Osteoblast (primary cell): ENCODE data around the gene MTARC2. TPM values are rescaled to one million over a fixed set of nuclear protein-coding genes. Genes with fewer than 3 reads are reported as not detected.

Source experiments
- DNase-seq: peaks from one replicate; pipeline ENCODE4 v3.0.0; 2011; ENCODE audit warnings: low spot score, mixed read lengths; ENCODE audit not compliant: insufficient read length; ENCODE audit errors: missing footprints
- H2AFZ ChIP-seq: 2 replicates; pipeline ENCODE4 v1.6.0; 2011; ENCODE audit warnings: mild to moderate bottlenecking, low read length
- H3K27ac ChIP-seq: 2 replicates; pipeline ENCODE4 v1.5.1; 2011; ENCODE audit warnings: mild to moderate bottlenecking, low read depth, low read length, moderate library complexity
- H3K27me3 ChIP-seq: 2 replicates; pipeline ENCODE4 v1.6.0; 2012; ENCODE audit warnings: mild to moderate bottlenecking, control low read depth, inconsistent platforms, low read length, moderate library complexity; ENCODE audit not compliant: insufficient read depth
- H3K36me3 ChIP-seq: 2 replicates; pipeline ENCODE4 v1.5.1; 2011; ENCODE audit warnings: mild to moderate bottlenecking, low read length, control low read depth, moderate library complexity; ENCODE audit not compliant: insufficient read depth
- H3K4me1 ChIP-seq: 2 replicates; pipeline ENCODE4 v1.5.1; 2011; ENCODE audit warnings: mild to moderate bottlenecking, low read length, control low read depth, moderate library complexity; ENCODE audit not compliant: insufficient read depth
- H3K4me2 ChIP-seq: 2 replicates; pipeline ENCODE4 v1.6.0; 2011; ENCODE audit warnings: mild to moderate bottlenecking, low read length; ENCODE audit not compliant: insufficient read depth
- H3K4me3 ChIP-seq: fragments of 200-600 bp; sonication (generic); 3 replicates; pipeline ENCODE4 v1.5.1; 2012; ENCODE audit warnings: mild to moderate bottlenecking, low read length, inconsistent platforms; ENCODE audit not compliant: insufficient read depth
- H3K79me2 ChIP-seq: 2 replicates; pipeline ENCODE4 v1.6.0; 2012; ENCODE audit warnings: mild to moderate bottlenecking, low read length, control low read depth, inconsistent platforms; ENCODE audit not compliant: insufficient read depth
- H3K9me3 ChIP-seq: 2 replicates; pipeline ENCODE4 v1.5.1; 2011; ENCODE audit warnings: low read depth, low read length, control low read depth
- H4K20me1 ChIP-seq: 2 replicates; pipeline ENCODE4 v1.6.0; 2012; ENCODE audit warnings: mild to moderate bottlenecking, low read length, control low read depth; ENCODE audit not compliant: insufficient read depth
- CTCF ChIP-seq: IDR thresholded peaks from 2 replicates; pipeline ENCODE4 v1.5.1; 2011; ENCODE audit warnings: mild to moderate bottlenecking, low read depth, low read length, moderate library complexity; ENCODE audit errors: extremely low read depth
- total RNA-seq: library from RNA; depleted of rRNA; stranded (reverse); fragments of >200 nt; gene quantifications from 2 replicates; pipeline ENCODE4 v1.2.3, GENCODE V29; 2012

MTARC2 gene
- total RNA-seq, 1 donor, result 9.4 TPM

- no peaks in the 10 kb centered on the region for H3K36me3 ChIP-seq
- H2AFZ ChIP-seq, result no peak overlapping the region
- no peak for DNase-seq
- no peaks in the 10 kb centered on the region for H3K9me3 ChIP-seq
- no peaks in the 10 kb centered on the region for H4K20me1 ChIP-seq
- no peaks in the 10 kb centered on the region for H3K27me3 ChIP-seq
- no peaks in the 10 kb centered on the region for H3K79me2 ChIP-seq
- TF ChIP-seq CTCF, result no peak
- H3K27ac ChIP-seq, result no peak overlapping the region
- H3K4me1 ChIP-seq, result peaks cover 7% of the 10 kb centered on the region
- H3K4me2 ChIP-seq, result no peak overlapping the region
- no peak overlapping the region for H3K4me3 ChIP-seq
Observed at GRCh38 chr1:220806408-220806807, 58.3 kb downstream of the MTARC2 start.

- Histone ChIP-seq H2AFZ (no peak overlapping the region), H4K20me1 (no peaks in the 10 kb centered on the region), H3K4me3 (no peak overlapping the region), H3K9me3 (no peaks in the 10 kb centered on the region), H3K27ac (no peak overlapping the region), H3K4me2 (no peak overlapping the region), H3K79me2 (no peaks in the 10 kb centered on the region), H3K36me3 (no peaks in the 10 kb centered on the region), H3K4me1 (peaks cover 7% of the 10 kb centered on the region), H3K27me3 (no peaks in the 10 kb centered on the region)
- TF ChIP-seq CTCF, result no peak
- no peak for DNase-seq
Observed at GRCh38 chr1:220807726-220808125, 59.6 kb downstream of the MTARC2 start.

GRCh38 chr1:220808345-220809186 is 60.4 kb downstream of the MTARC2 start:
- Histone ChIP-seq H3K4me2 (peak overlapping the region; percentile 24), H3K36me3 (no peaks in the 10 kb centered on the region), H3K79me2 (no peaks in the 10 kb centered on the region), H4K20me1 (no peaks in the 10 kb centered on the region), H2AFZ (peak overlapping the region; percentile 1), H3K4me3 (no peak overlapping the region), H3K27ac (no peak overlapping the region), H3K4me1 (peaks cover 7% of the 10 kb centered on the region), H3K27me3 (no peaks in the 10 kb centered on the region), H3K9me3 (no peaks in the 10 kb centered on the region)
- TF ChIP-seq CTCF, result no peak
- no peak for DNase-seq

GRCh38 chr1:220809187-220809550 is 61.0 kb downstream of the MTARC2 start:
- Histone ChIP-seq H3K9me3 (no peaks in the 10 kb centered on the region), H3K79me2 (no peaks in the 10 kb centered on the region), H3K4me1 (peaks cover 3% of the 10 kb centered on the region), H3K4me3 (no peak overlapping the region), H3K27ac (no peak overlapping the region), H3K36me3 (no peaks in the 10 kb centered on the region), H2AFZ (no peak overlapping the region), H4K20me1 (no peaks in the 10 kb centered on the region), H3K4me2 (no peak overlapping the region), H3K27me3 (no peaks in the 10 kb centered on the region)
- TF ChIP-seq CTCF, result no peak
- no peak for DNase-seq
